HEK293 (cell line): Measurements from ENCODE around the gene VEPH1.

ENCODE experiments used
- BCL11B ChIP-seq: fragments of 450-650 bp; formaldehyde crosslinking; IDR thresholded peaks from 2 replicates; pipeline ENCODE4 v1.5.1; 2016; ENCODE audit warnings: low read depth, missing biosample characterization, missing genetic modification characterization
- GLI4 ChIP-seq: fragments of 450-650 bp; formaldehyde crosslinking; IDR thresholded peaks from 2 replicates; pipeline ENCODE4 v1.5.1; 2016; ENCODE audit warnings: missing biosample characterization, missing genetic modification characterization
- HOXC10 ChIP-seq: sonication (generic); formaldehyde crosslinking; IDR thresholded peaks from 2 replicates; pipeline ENCODE4 v1.8.1; 2023; ENCODE audit warnings: mild to moderate bottlenecking, missing genetic modification reagents
- HOXD13 ChIP-seq: sonication (generic); formaldehyde crosslinking; IDR thresholded peaks from 2 replicates; pipeline ENCODE4 v1.8.0; 2022; ENCODE audit warnings: missing genetic modification reagents, borderline replicate concordance
- INSM2 ChIP-seq: fragments of 450-650 bp; formaldehyde crosslinking; IDR thresholded peaks from 2 replicates; pipeline ENCODE4 v1.5.1; 2016; ENCODE audit warnings: missing biosample characterization, missing genetic modification characterization
- KLF10 ChIP-seq: fragments of 450-650 bp; IDR thresholded peaks from 2 replicates; pipeline ENCODE4 v1.5.1; 2018; ENCODE audit warnings: missing biosample characterization, mild to moderate bottlenecking, missing genetic modification characterization
- KLF7 ChIP-seq: fragments of 450-650 bp; formaldehyde crosslinking; IDR thresholded peaks from 2 replicates; pipeline ENCODE4 v1.5.1; 2016; ENCODE audit warnings: missing biosample characterization, missing genetic modification characterization, borderline replicate concordance
- PRDM1 ChIP-seq: fragments of 450-650 bp; formaldehyde crosslinking; IDR thresholded peaks from 2 replicates; pipeline ENCODE4; 2016; ENCODE audit warnings: missing biosample characterization, missing genetic modification characterization
- SALL2 ChIP-seq: fragments of 450-650 bp; formaldehyde crosslinking; IDR thresholded peaks from 2 replicates; pipeline ENCODE4 v1.5.0; 2017; ENCODE audit warnings: missing biosample characterization, mild to moderate bottlenecking, missing genetic modification characterization, borderline replicate concordance
- SP2 ChIP-seq: fragments of 450-650 bp; formaldehyde crosslinking; IDR thresholded peaks from 2 replicates; pipeline ENCODE4 v1.5.1; 2016; ENCODE audit warnings: missing biosample characterization, missing genetic modification characterization
- SP3 ChIP-seq: fragments of 450-650 bp; formaldehyde crosslinking; IDR thresholded peaks from 2 replicates; pipeline ENCODE4 v1.5.1; 2016; ENCODE audit warnings: missing biosample characterization, missing genetic modification characterization
- TCF7L2 ChIP-seq: IDR thresholded peaks from 2 replicates; pipeline ENCODE4 v1.6.1; 2011; ENCODE audit warnings: low read depth, mild to moderate bottlenecking, inconsistent platforms, low read length, moderate library complexity, borderline replicate concordance
- TRIM28 ChIP-seq: IDR thresholded peaks from 2 replicates; pipeline ENCODE4 v1.6.1; 2011; ENCODE audit warnings: low read length, control low read depth, borderline replicate concordance
- ZBTB1 ChIP-seq: fragments of 450-650 bp; formaldehyde crosslinking; IDR thresholded peaks from 2 replicates; pipeline ENCODE4 v1.5.1; 2016; ENCODE audit warnings: missing biosample characterization, missing genetic modification characterization
- ZBTB21 ChIP-seq: fragments of 450-650 bp; formaldehyde crosslinking; IDR thresholded peaks from 2 replicates; pipeline ENCODE4 v1.5.1; 2017; ENCODE audit warnings: missing biosample characterization, missing genetic modification characterization
- ZBTB26 ChIP-seq: fragments of 450-650 bp; formaldehyde crosslinking; optimal IDR thresholded peaks from 2 replicates; pipeline ENCODE3; 2016; ENCODE audit warnings: missing biosample characterization, mild to moderate bottlenecking, missing genetic modification characterization
- ZBTB7A ChIP-seq: fragments of 450-650 bp; formaldehyde crosslinking; IDR thresholded peaks from 2 replicates; pipeline ENCODE4 v1.5.1; 2016; ENCODE audit warnings: low read depth, missing biosample characterization, missing genetic modification characterization
- ZEB2 ChIP-seq: fragments of 450-650 bp; formaldehyde crosslinking; IDR thresholded peaks from 2 replicates; pipeline ENCODE4 v1.5.1; 2016; ENCODE audit warnings: missing biosample characterization, missing genetic modification characterization
- ZIC2 ChIP-seq: fragments of 450-650 bp; formaldehyde crosslinking; IDR thresholded peaks from 2 replicates; pipeline ENCODE4 v1.5.1; 2016; ENCODE audit warnings: missing biosample characterization, missing genetic modification characterization
- ZNF138 ChIP-seq: fragments of 450-650 bp; formaldehyde crosslinking; IDR thresholded peaks from 2 replicates; pipeline ENCODE4 v1.5.1; 2016; ENCODE audit warnings: missing biosample characterization, missing genetic modification characterization, borderline replicate concordance
- ZNF157 ChIP-seq: fragments of 450-650 bp; formaldehyde crosslinking; IDR thresholded peaks from 2 replicates; pipeline ENCODE4 v1.5.1; 2016; ENCODE audit warnings: missing biosample characterization, missing genetic modification characterization
- ZNF175 ChIP-seq: fragments of 450-650 bp; formaldehyde crosslinking; IDR thresholded peaks from 2 replicates; pipeline ENCODE4 v1.5.1; 2016; ENCODE audit warnings: missing biosample characterization, missing genetic modification characterization
- ZNF2 ChIP-seq: fragments of 450-650 bp; formaldehyde crosslinking; IDR thresholded peaks from 2 replicates; pipeline ENCODE4 v1.5.1; 2016; ENCODE audit warnings: missing biosample characterization, missing genetic modification characterization
- ZNF324 ChIP-seq: fragments of 450-650 bp; formaldehyde crosslinking; IDR thresholded peaks from 2 replicates; pipeline ENCODE4 v1.5.1; 2016; ENCODE audit warnings: missing biosample characterization, missing genetic modification characterization
- ZNF335 ChIP-seq: fragments of 450-650 bp; formaldehyde crosslinking; conservative IDR thresholded peaks from 2 replicates; pipeline ENCODE4 v1.5.1; 2016; ENCODE audit warnings: missing biosample characterization, missing genetic modification characterization
- ZNF366 ChIP-seq: fragments of 450-650 bp; formaldehyde crosslinking; conservative IDR thresholded peaks from 2 replicates; pipeline ENCODE4 v1.5.1; 2016; ENCODE audit warnings: missing biosample characterization, missing genetic modification characterization
- ZNF37A ChIP-seq: fragments of 450-650 bp; IDR thresholded peaks from 2 replicates; pipeline ENCODE4 v1.5.1; 2018; ENCODE audit warnings: missing biosample characterization, missing genetic modification characterization
- ZNF394 ChIP-seq: fragments of 450-650 bp; formaldehyde crosslinking; IDR thresholded peaks from 2 replicates; pipeline ENCODE4 v1.5.1; 2016; ENCODE audit warnings: missing biosample characterization, missing genetic modification characterization, mild to moderate bottlenecking, moderate library complexity, borderline replicate concordance
- ZNF398 ChIP-seq: fragments of 450-650 bp; formaldehyde crosslinking; IDR thresholded peaks from 2 replicates; pipeline ENCODE4 v1.5.1; 2017; ENCODE audit warnings: missing biosample characterization, missing genetic modification characterization
- ZNF501 ChIP-seq: fragments of 450-650 bp; formaldehyde crosslinking; IDR thresholded peaks from 2 replicates; pipeline ENCODE4 v1.5.1; 2016; ENCODE audit warnings: missing biosample characterization, missing genetic modification characterization
- ZNF549 ChIP-seq: fragments of 450-650 bp; IDR thresholded peaks from 2 replicates; pipeline ENCODE4 v1.5.1; 2018; ENCODE audit warnings: missing biosample characterization, missing genetic modification characterization, mild to moderate bottlenecking, inconsistent platforms, moderate library complexity
- ZNF558 ChIP-seq: fragments of 450-650 bp; formaldehyde crosslinking; IDR thresholded peaks from 2 replicates; pipeline ENCODE4 v1.5.1; 2016; ENCODE audit warnings: missing biosample characterization, missing genetic modification characterization
- ZNF596 ChIP-seq: fragments of 450-650 bp; IDR thresholded peaks from 2 replicates; pipeline ENCODE4 v1.5.0; 2018; ENCODE audit warnings: missing biosample characterization, mild to moderate bottlenecking, missing genetic modification characterization, moderate library complexity
- ZNF600 ChIP-seq: fragments of 450-650 bp; formaldehyde crosslinking; IDR thresholded peaks from 2 replicates; pipeline ENCODE4 v1.5.1; 2016; ENCODE audit warnings: missing biosample characterization, missing genetic modification characterization
- ZNF670 ChIP-seq: fragments of 450-650 bp; formaldehyde crosslinking; IDR thresholded peaks from 2 replicates; pipeline ENCODE4 v1.5.1; 2016; ENCODE audit warnings: missing biosample characterization, missing genetic modification characterization, low read depth
- ZNF704 ChIP-seq: fragments of 450-650 bp; formaldehyde crosslinking; IDR thresholded peaks from 2 replicates; pipeline ENCODE4 v1.5.1; 2016; ENCODE audit warnings: missing biosample characterization, missing genetic modification characterization
- ZSCAN5A ChIP-seq: fragments of 450-650 bp; formaldehyde crosslinking; IDR thresholded peaks from 2 replicates; pipeline ENCODE4 v1.5.1; 2016; ENCODE audit warnings: missing biosample characterization, missing genetic modification characterization

VEPH1 gene

GRCh38 chr3:157438194-157438730 is 65.0 kb downstream of the VEPH1 start (continued):
- TF ChIP-seq ZBTB26 (tag by site-specific recombination): no peak
- no peak for TF ChIP-seq ZNF501 (tag by site-specific recombination)
- TF ChIP-seq ZBTB7A (tag by site-specific recombination): no peak
- peak; percentile 42 for TF ChIP-seq ZNF335
- TF ChIP-seq ZSCAN5A (tag by site-specific recombination): no peak
- no peak; the same call in 1 of the 2 replicates for TF ChIP-seq ZEB2
- TF ChIP-seq SALL2: no peak
- TF ChIP-seq KLF7 (tag by site-specific recombination): no peak
- TF ChIP-seq BCL11B (tag by site-specific recombination): no peak
- no peak for TF ChIP-seq PRDM1
- peak; percentile 69 for TF ChIP-seq ZIC2 (tag by site-specific recombination)
- TF ChIP-seq GLI4 (tag by site-specific recombination): no peak
- TF ChIP-seq ZNF157 (tag by site-specific recombination): no peak
- no peak for TF ChIP-seq INSM2 (tag by site-specific recombination)
- no peak for TF ChIP-seq KLF10 (tag by site-specific recombination)
- no peak for TF ChIP-seq HOXC10 (CRISPR knock-in tag)
- TF ChIP-seq ZNF138 (tag by site-specific recombination): no peak
- no peak for TF ChIP-seq TCF7L2
- no peak for TF ChIP-seq ZNF600 (tag by site-specific recombination)
- TF ChIP-seq ZNF596 (tag by site-specific recombination): no peak
- peak; percentile 59; the same call in 1 of the 2 replicates for TF ChIP-seq ZNF366 (tag by site-specific recombination)
- TF ChIP-seq ZNF704 (tag by site-specific recombination): no peak
- peak; percentile 14 for TF ChIP-seq SP2 (tag by site-specific recombination)
- 0 out of 2 replicates have a peak, but pooled peaks have one; percentile 2 for TF ChIP-seq ZNF324 (tag by site-specific recombination)
- no peak for TF ChIP-seq ZNF558 (tag by site-specific recombination)
- TF ChIP-seq ZNF394: no peak
- no peak for TF ChIP-seq ZBTB21 (tag by site-specific recombination)
- TF ChIP-seq TRIM28: no peak
- no peak for TF ChIP-seq ZNF549
- TF ChIP-seq ZNF37A (tag by site-specific recombination): no peak
- TF ChIP-seq ZNF2 (tag by site-specific recombination): no peak
- TF ChIP-seq ZNF670: no peak
- no peak for TF ChIP-seq ZNF175 (tag by site-specific recombination)
- TF ChIP-seq ZBTB1 (tag by site-specific recombination): no peak
- TF ChIP-seq ZNF398 (tag by site-specific recombination): no peak
- TF ChIP-seq SP3 (tag by site-specific recombination): peak; percentile 25; the same call in 1 of the 2 replicates
- TF ChIP-seq HOXD13: no peak
